Type B pancreatic cell (in vitro differentiated cells): ENCODE data around the gene CADPS. TPM values are rescaled to one million over a fixed set of nuclear protein-coding genes. Genes with fewer than 3 reads are reported as not detected.
A peak's percentile ranks its signal among the peaks of the same experiment; 100 is the strongest.

Experiments used
- DNase-seq: peaks from one replicate; pipeline ENCODE4 v3.0.0; 2021; ENCODE audit warnings: mixed read lengths; ENCODE audit not compliant: unreplicated experiment; ENCODE audit errors: extremely low spot score
- H3K27ac Mint-ChIP-seq: 2 replicates; pipeline ENCODE4 v1.8.0; 2021; ENCODE audit warnings: mild to moderate bottlenecking, mixed read lengths
- H3K27me3 Mint-ChIP-seq: 2 replicates; pipeline ENCODE4 v1.8.0; 2021; ENCODE audit warnings: mixed read lengths
- H3K36me3 Mint-ChIP-seq: 2 replicates; pipeline ENCODE4 v1.8.0; 2021; ENCODE audit warnings: mixed read lengths
- H3K4me1 Mint-ChIP-seq: one replicate; pipeline ENCODE4 v1.8.0; 2021; ENCODE audit warnings: mixed read lengths; ENCODE audit not compliant: unreplicated experiment
- H3K4me3 Mint-ChIP-seq: 2 replicates; pipeline ENCODE4 v1.8.0; 2021; ENCODE audit warnings: mild to moderate bottlenecking, mixed read lengths
- H3K9me3 Mint-ChIP-seq: 2 replicates; pipeline ENCODE4 v1.8.0; 2021; ENCODE audit warnings: mixed read lengths
- CTCF ChIP-seq: fragments of 200-600 bp; sonication (generic); conservative IDR thresholded peaks from 2 replicates; pipeline ENCODE4 v1.5.0; 2021; ENCODE audit warnings: antibody characterized with exemption, mild to moderate bottlenecking
- total RNA-seq: library from RNA; stranded (reverse); gene quantifications from 2 replicates; pipeline ENCODE4 v1.2.1, GENCODE V29; 2021; ENCODE audit warnings: low replicate concordance

Gene CADPS
- total RNA-seq, 1 donor from 2014 or later = 21.6 TPM

GRCh38 chr3:62557983-62558382 lies 317.2 kb downstream of the CADPS start:
- Mint-ChIP-seq H3K9me3 (no peaks in the 10 kb centered on the region), H3K4me3 (no peak overlapping the region), H3K36me3 (no peaks in the 10 kb centered on the region), H3K27ac (no peak overlapping the region), H3K4me1 (peaks cover 5% of the 10 kb centered on the region), H3K27me3 (peaks cover 9% of the 10 kb centered on the region)
- no peak for TF ChIP-seq CTCF
- DNase-seq = no peak

- peaks cover 9% of the 10 kb centered on the region for H3K27me3 Mint-ChIP-seq
- peaks cover 5% of the 10 kb centered on the region for H3K4me1 Mint-ChIP-seq
- no peak overlapping the region for H3K27ac Mint-ChIP-seq
- no peak for DNase-seq
- H3K36me3 Mint-ChIP-seq = no peaks in the 10 kb centered on the region
- no peaks in the 10 kb centered on the region for H3K9me3 Mint-ChIP-seq
- no peak for TF ChIP-seq CTCF
- H3K4me3 Mint-ChIP-seq = no peak overlapping the region
These were observed 317.8 kb downstream of the CADPS start for GRCh38 chr3:62557450-62557849.

GRCh38 chr3:62556121-62556815 lies 318.9 kb downstream of the CADPS start:
- H3K9me3 Mint-ChIP-seq = no peaks in the 10 kb centered on the region
- peaks cover 5% of the 10 kb centered on the region for H3K4me1 Mint-ChIP-seq

GRCh38 chr3:62554264-62554799 lies 320.9 kb downstream of the CADPS start:
- TF ChIP-seq CTCF = peak; percentile 51
- peaks cover 26% of the 10 kb centered on the region for H3K27me3 Mint-ChIP-seq
- H3K36me3 Mint-ChIP-seq = no peaks in the 10 kb centered on the region
- H3K27ac Mint-ChIP-seq = no peak overlapping the region
- H3K4me3 Mint-ChIP-seq = no peak overlapping the region
- no peaks in the 10 kb centered on the region for H3K9me3 Mint-ChIP-seq
- H3K4me1 Mint-ChIP-seq = peaks cover 5% of the 10 kb centered on the region
- no peak for DNase-seq

More at GRCh38 chr3:62556121-62556815, 318.9 kb downstream of the CADPS start:
- no peak for TF ChIP-seq CTCF
- Mint-ChIP-seq H3K36me3 (no peaks in the 10 kb centered on the region), H3K4me3 (no peak overlapping the region), H3K27me3 (peaks cover 10% of the 10 kb centered on the region), H3K27ac (no peak overlapping the region)
- no peak for DNase-seq

- no peak for DNase-seq
- Mint-ChIP-seq H3K27ac (no peak overlapping the region), H3K36me3 (no peaks in the 10 kb centered on the region), H3K27me3 (peaks cover 29% of the 10 kb centered on the region), H3K9me3 (no peaks in the 10 kb centered on the region), H3K4me3 (no peak overlapping the region), H3K4me1 (peaks cover 5% of the 10 kb centered on the region)
- TF ChIP-seq CTCF = no peak
These were observed 321.4 kb downstream of the CADPS start for GRCh38 chr3:62553811-62554210.
